ENCODE data around the gene SP1.

DNA sequence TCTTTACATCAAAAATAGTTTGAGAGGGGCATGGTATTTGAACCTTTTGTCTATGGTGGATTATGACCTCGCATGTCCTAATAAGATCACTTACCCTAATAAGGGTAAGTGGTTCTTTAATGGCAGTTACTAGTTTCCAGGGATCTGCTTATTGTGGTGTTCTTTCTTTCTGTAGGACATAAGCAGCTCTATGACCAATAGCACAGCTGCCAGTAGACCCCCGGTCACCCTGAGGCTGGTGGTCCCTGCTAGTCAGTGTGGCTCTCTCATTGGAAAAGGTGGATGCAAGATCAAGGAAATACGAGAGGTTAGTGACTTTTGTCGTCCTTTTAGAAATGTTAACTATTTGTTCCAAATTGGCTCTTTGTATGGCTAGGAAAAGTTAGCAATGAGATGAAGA is 79.1 kb downstream of the SP1 start:
- TF ChIP-seq, protein P1, sequence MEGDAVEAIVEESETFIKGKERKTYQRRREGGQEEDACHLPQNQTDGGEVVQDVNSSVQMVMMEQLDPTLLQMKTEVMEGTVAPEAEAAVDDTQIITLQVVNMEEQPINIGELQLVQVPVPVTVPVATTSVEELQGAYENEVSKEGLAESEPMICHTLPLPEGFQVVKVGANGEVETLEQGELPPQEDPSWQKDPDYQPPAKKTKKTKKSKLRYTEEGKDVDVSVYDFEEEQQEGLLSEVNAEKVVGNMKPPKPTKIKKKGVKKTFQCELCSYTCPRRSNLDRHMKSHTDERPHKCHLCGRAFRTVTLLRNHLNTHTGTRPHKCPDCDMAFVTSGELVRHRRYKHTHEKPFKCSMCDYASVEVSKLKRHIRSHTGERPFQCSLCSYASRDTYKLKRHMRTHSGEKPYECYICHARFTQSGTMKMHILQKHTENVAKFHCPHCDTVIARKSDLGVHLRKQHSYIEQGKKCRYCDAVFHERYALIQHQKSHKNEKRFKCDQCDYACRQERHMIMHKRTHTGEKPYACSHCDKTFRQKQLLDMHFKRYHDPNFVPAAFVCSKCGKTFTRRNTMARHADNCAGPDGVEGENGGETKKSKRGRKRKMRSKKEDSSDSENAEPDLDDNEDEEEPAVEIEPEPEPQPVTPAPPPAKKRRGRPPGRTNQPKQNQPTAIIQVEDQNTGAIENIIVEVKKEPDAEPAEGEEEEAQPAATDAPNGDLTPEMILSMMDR (IDR thresholded peaks at IDR 0.05): no peak
- TF ChIP-seq POLR2A (IDR thresholded peaks at IDR 0.05; ENCODE audit: low read depth) (no peak), EP300 (IDR thresholded peaks at IDR 0.05) (no peak), POLR2AphosphoS5 (IDR thresholded peaks at IDR 0.05) (no peak)
